Measurements from ENCODE around the gene NTSR1. TPM values are rescaled to one million over a fixed set of nuclear protein-coding genes. Genes with fewer than 3 reads are reported as not detected.

The NTSR1 gene
- total RNA-seq, 4 donors from 2014 or later, result 1.5 to 23.9 (median 4.7) TPM

DNA sequence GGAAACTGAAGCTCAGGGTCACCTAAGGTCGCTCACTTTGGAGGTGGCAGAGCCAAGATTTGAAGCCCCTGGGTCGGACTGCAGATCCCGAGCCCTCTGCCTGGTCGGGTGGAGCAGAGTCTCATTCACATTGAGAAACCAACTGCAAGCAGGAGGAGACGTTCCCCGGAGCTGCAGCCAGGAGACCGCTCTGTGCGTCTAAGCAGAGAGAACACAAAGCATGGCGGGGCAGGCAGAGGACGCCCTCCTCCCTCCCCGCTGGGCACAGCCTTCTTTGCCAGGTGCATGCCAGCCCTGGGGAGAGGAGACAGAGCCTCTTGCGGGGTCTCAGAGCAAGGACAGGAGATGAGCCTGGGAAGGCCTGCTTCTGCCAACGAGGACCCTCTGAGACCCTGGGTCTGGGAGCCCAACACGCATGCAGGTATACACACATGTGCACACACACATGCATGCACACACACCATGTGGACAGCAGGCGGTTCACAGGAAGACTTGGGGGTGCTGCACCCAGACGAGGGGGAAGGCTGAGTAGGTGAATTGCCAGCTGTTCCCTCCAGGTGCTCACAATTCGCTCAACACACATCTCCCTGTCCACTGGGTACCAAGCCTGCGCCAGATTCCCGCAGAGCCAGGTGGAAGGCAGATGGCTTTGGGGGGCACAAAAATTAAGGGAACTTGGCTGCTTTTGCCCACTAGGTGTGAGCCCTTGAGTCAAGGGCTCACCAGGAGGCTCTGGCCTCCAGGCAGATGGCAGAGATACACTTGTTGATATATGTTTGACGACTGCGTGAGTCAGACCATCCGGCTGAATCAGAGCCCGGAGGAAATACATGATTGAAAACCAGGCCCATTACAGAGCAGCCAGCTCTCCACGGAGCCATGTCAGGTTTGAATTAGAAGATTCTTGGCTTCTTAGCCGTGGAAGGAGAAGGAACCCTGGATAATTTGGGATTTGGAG is 5.5 kb upstream of the NTSR1 start:
- H3K27ac ChIP-seq, result peak overlapping the region; percentile 42 to 85 (median 67)
- TF ChIP-seq, protein P1, sequence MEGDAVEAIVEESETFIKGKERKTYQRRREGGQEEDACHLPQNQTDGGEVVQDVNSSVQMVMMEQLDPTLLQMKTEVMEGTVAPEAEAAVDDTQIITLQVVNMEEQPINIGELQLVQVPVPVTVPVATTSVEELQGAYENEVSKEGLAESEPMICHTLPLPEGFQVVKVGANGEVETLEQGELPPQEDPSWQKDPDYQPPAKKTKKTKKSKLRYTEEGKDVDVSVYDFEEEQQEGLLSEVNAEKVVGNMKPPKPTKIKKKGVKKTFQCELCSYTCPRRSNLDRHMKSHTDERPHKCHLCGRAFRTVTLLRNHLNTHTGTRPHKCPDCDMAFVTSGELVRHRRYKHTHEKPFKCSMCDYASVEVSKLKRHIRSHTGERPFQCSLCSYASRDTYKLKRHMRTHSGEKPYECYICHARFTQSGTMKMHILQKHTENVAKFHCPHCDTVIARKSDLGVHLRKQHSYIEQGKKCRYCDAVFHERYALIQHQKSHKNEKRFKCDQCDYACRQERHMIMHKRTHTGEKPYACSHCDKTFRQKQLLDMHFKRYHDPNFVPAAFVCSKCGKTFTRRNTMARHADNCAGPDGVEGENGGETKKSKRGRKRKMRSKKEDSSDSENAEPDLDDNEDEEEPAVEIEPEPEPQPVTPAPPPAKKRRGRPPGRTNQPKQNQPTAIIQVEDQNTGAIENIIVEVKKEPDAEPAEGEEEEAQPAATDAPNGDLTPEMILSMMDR (IDR thresholded peaks at IDR 0.05), result peak in 3 of 5 experiments; percentile 18 to 24 (median 19)
- TF ChIP-seq POLR2A (IDR thresholded peaks at IDR 0.05), result no peak
- no peaks in the 10 kb centered on the region for H3K9me3 ChIP-seq
- H3K4me3 ChIP-seq, result no peak overlapping the region
- in situ Hi-C loops (cut with MboI; ENCODE audit: low pct_ligation_motif_present in 1 of 4, low pct_unique_long_range_greater_than_20kb in 1 of 4, low sequenced_read_pairs in 3 of 4), result no loop called here
- 72 to 100% methylated on average over 1 to 23 of the region's 25 CpGs for WGBS, 2 donors (ENCODE audit: low coverage in 1 of 2)
- H3K4me1 ChIP-seq, result peaks cover 4 to 14% (median 14%) of the 10 kb centered on the region in 4 donors
- H3K36me3 ChIP-seq, result no peaks in the 10 kb centered on the region
- DNase-seq, result no peak
- peaks cover 21% of the 10 kb centered on the region for H3K27me3 ChIP-seq
- intact Hi-C loops (cut with DNase I; ENCODE audit: low total_unique reads), result loop anchor here (5.0 kb wide), 1 partner anchor 89 kb away; no protein-coding TSS in a partner anchor

DNA sequence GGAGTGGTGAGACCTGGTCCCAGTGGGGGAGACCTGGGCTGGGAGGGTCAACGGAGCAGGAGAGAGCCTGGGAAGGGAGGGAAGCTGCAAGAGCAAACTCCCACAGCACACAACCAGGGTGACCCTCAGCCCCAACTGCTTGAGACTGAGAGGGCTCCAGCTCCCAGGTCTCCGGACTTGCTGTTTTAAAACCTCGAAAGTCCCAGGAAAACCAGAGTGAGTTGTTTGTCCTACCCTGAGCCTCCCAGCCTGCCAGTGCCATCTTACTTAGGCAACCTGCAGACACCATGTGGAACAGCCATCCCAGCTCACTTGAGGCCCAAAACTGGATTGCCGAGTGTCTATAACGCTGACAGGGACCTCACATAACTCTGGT is 4.8 kb upstream of the NTSR1 start:
- Histone ChIP-seq H3K9me3 (no peaks in the 10 kb centered on the region), H3K27ac (peak overlapping the region; percentile 42 to 85 (median 67)), H3K27me3 (peaks cover 25% of the 10 kb centered on the region), H3K4me1 (peaks cover 4 to 17% (median 14%) of the 10 kb centered on the region in 4 donors), H3K36me3 (no peaks in the 10 kb centered on the region), H3K4me3 (no peak overlapping the region)
- intact Hi-C loops (cut with DNase I; ENCODE audit: low total_unique reads), result loop anchor here (5.0 kb wide), 1 partner anchor 88 kb away; no protein-coding TSS in a partner anchor
- no peak for DNase-seq
- TF ChIP-seq POLR2A (IDR thresholded peaks at IDR 0.05) (no peak), EP300 (IDR thresholded peaks at IDR 0.05; ENCODE audit: low read depth) (no peak), POLR2AphosphoS5 (IDR thresholded peaks at IDR 0.05) (no peak)
- TF ChIP-seq, protein P1 (IDR thresholded peaks at IDR 0.05), result no peak
- in situ Hi-C loops (cut with MboI; ENCODE audit: low pct_ligation_motif_present in 1 of 4, low pct_unique_long_range_greater_than_20kb in 1 of 4, low sequenced_read_pairs in 3 of 4), result no loop called here
- 74% methylated on average over 5 of the region's 5 CpGs; no CpG with 5 or more reads in 1 of the 2 donors for WGBS, 2 donors (ENCODE audit: low coverage in 1 of 2)

DNA sequence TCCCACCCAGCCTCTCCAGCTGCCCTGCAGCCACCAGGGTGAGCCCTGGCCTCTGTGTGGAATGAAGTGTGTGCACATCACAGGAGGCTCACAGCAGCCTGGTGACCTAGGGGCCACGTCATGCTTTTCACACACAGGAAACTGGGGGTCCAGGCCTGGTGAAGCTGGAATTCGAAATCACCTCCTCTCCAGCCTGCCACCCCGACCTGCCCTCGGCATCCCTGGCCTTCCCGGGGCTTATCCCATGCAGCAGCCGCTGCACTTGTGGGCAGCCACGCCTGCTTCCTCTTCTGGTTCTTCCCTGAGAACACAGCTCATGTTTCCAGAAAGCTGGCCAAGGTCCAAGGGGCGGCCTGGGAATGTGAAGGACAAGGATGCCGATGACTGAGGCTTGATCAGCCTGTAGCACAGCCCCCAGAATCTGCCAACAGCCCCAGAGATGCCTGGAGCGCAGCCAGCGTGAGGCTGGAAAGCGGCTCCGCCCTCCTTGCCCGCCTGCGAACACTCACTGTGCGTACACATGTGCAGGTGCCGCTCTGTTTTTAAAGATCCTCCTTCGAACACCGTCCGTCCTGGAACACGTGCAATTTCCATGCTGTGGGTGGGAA is 4.2 kb upstream of the NTSR1 start:
- DNase-seq, result peak; percentile 75
- H3K9me3 ChIP-seq, result no peaks in the 10 kb centered on the region
- H3K4me1 ChIP-seq, result peaks cover 4 to 18% (median 14%) of the 10 kb centered on the region in 4 donors
- H3K36me3 ChIP-seq, result no peaks in the 10 kb centered on the region
- H3K27me3 ChIP-seq, result peaks cover 31% of the 10 kb centered on the region
- in situ Hi-C loops (cut with MboI; ENCODE audit: low pct_ligation_motif_present in 1 of 4, low pct_unique_long_range_greater_than_20kb in 1 of 4, low sequenced_read_pairs in 3 of 4), result no loop called here
- 19% methylated on average over 21 of the region's 21 CpGs; no CpG with 5 or more reads in 1 of the 2 donors for WGBS, 2 donors (ENCODE audit: low coverage in 1 of 2)
- intact Hi-C loops (cut with DNase I; ENCODE audit: low total_unique reads), result loop anchor here (5.0 kb wide), 1 partner anchor 88 kb away; no protein-coding TSS in a partner anchor
- no peak for TF ChIP-seq EP300 (IDR thresholded peaks at IDR 0.05; ENCODE audit: low read depth)
- TF ChIP-seq POLR2A (IDR thresholded peaks at IDR 0.05), result no peak
- no peak for TF ChIP-seq POLR2AphosphoS5 (IDR thresholded peaks at IDR 0.05)
- TF ChIP-seq, protein P1 (IDR thresholded peaks at IDR 0.05), result no peak
- no peak overlapping the region for H3K4me3 ChIP-seq
- H3K27ac ChIP-seq, result peak overlapping the region; percentile 42 to 85 (median 67)

DNA sequence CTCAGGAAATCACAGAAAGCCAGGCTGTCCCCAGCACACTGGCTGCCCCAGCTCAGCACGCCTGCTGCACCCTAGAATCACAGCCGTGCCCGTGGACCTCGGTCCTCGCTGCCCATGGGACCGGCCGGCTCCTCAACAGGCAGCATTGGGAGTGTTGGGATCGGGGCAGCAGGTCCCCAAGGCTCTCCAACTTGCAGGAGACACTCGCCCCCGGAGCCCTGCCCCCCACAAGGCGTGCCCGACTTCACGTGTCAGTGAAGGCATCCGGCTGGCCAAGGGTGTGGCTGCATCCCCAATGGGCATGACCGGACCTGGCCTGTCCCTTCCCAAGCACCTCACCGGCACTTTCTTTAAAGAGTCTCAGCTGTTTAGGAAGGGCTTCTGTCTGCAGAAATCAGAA is 3.0 kb upstream of the NTSR1 start:
- intact Hi-C loops (cut with DNase I; ENCODE audit: low total_unique reads), result no loop called here
- in situ Hi-C loops (cut with MboI; ENCODE audit: low pct_ligation_motif_present in 1 of 4, low pct_unique_long_range_greater_than_20kb in 1 of 4, low sequenced_read_pairs in 3 of 4), result no loop called here
- no peak for DNase-seq
- no peaks in the 10 kb centered on the region for H3K9me3 ChIP-seq
- no peak for TF ChIP-seq POLR2A (IDR thresholded peaks at IDR 0.05)
- TF ChIP-seq POLR2AphosphoS5 (IDR thresholded peaks at IDR 0.05), result no peak
- TF ChIP-seq, protein P1 (IDR thresholded peaks at IDR 0.05), result no peak
- no peak for TF ChIP-seq EP300 (IDR thresholded peaks at IDR 0.05; ENCODE audit: low read depth)
- no peak overlapping the region for H3K27ac ChIP-seq
- no peaks in the 10 kb centered on the region for H3K36me3 ChIP-seq
- H3K4me1 ChIP-seq, result peaks cover 4 to 18% (median 14%) of the 10 kb centered on the region in 4 donors
- H3K4me3 ChIP-seq, result no peak overlapping the region
- H3K27me3 ChIP-seq, result peaks cover 43% of the 10 kb centered on the region
- WGBS, 2 donors (ENCODE audit: low coverage in 1 of 2), result 81% methylated on average over 10 of the region's 16 CpGs; no CpG with 5 or more reads in 1 of the 2 donors
